Measurements from ENCODE around the gene BICC1.
A peak's percentile ranks its signal among the peaks of the same experiment; 100 is the strongest.
"Not testable (repeated sequence)": the region's sequence is repeated elsewhere in the genome, so short reads cannot be mapped to it uniquely, and the experiment has no call there.

The BICC1 gene

GRCh38 chr10:58567652-58568051, 55.0 kb downstream of the BICC1 start:
- no peak for DNase-seq

GRCh38 chr10:58568428-58568935, 55.8 kb downstream of the BICC1 start:
- no peak for DNase-seq

DNA sequence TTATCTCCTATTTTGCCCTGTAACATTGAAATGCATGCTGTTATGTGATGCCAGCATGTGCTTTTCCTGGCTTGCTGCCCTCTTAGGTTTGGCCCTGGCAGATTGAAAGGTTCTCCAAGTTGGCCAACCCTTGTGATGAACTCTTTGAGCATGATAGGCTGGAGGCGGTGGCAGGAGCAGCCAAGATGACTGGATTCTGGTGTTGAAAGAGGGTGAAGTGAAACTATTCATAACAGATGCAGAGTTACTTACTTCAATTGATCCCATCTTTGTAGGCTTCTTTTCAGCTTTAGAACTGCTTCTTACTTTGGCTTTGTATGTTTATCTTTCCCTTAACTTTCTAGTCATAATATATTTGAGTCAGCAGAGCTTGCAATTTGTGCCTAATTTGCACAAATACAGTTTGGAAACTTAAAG, 57.6 kb downstream of the BICC1 start:
- DNase-seq: peak; percentile 39

- DNase-seq: no peak
These were observed 58.3 kb downstream of the BICC1 start for GRCh38 chr10:58570979-58571378.

- DNase-seq: no peak
These were observed 60.5 kb downstream of the BICC1 start for GRCh38 chr10:58573144-58573543.

- no peak for DNase-seq
These were observed 61.4 kb downstream of the BICC1 start for GRCh38 chr10:58574058-58574457.

GRCh38 chr10:58575491-58575890, 62.8 kb downstream of the BICC1 start:
- no peak for DNase-seq

GRCh38 chr10:58576751-58577436, 64.2 kb downstream of the BICC1 start:
- DNase-seq: peak; percentile 1

GRCh38 chr10:58577437-58577777, 64.7 kb downstream of the BICC1 start:
- no peak for DNase-seq

- DNase-seq: no peak
These were observed 65.7 kb downstream of the BICC1 start for GRCh38 chr10:58578366-58578765.

- DNase-seq: no peak
These were observed 66.5 kb downstream of the BICC1 start for GRCh38 chr10:58579011-58579655.

GRCh38 chr10:58582045-58582444, 69.4 kb downstream of the BICC1 start:
- no peak for DNase-seq

DNA sequence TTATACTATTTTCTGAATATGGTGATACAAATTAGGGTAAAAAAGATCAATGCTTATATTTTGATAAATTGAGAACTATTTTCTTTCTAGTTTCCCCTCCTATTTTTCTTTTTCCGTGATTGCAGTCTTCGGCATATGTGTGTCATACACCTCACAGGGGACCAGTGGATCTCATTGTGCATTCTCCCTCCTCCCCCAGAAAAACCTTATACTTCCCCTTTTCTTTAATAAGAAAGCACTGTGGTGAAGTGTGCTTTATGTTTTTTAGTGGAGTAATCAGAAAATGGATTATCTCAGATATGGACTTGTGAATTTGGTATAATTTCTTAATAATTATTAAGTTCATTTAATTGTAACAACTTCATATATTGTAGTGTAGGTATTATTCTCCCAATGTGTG, 72.8 kb downstream of the BICC1 start:
- no peak for DNase-seq

DNA sequence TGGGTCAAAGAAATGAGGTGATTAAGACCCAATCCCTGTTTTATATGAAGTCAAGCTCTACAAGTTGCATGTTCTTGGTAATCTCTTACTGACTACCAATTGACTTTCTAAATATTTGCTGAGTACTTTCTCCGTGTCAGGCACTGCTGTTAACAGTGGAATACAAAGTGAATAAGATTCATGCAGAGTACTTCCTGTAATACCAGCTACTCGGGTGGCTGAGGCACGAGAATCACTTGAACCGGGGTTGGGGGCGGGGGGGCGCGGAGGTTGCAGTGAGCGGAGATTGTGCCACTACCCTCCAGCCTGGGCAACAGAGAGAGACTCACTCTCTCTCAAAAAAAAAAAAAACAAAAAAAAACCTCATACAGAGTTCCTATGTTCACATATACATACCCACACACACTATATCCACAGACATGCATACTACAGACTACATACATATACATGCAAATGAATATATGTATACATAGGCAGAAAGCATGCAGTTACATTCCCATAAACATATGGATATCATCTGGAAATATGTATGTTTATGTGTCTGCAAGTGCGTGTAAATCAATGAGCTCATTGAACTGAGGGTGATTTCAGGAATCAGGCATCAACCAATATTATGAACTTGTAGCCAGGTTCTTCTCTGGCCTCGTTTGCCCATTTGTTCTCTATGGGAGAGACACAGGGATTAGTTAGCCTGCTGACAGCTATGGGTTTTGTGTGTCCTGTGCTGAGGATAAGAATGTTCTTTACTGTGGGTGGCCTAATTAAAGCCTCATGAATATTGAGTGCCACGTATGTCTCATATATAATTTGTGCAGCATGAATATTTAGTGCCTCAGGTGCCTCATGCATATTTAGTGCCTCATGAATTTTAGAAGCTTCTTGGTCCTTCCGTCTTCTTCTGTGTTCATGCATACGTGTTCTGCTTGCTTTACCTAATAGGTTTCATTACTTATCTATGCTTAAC, 73.9 kb downstream of the BICC1 start:
- no peak for DNase-seq

- no peak for DNase-seq
These were observed 75.0 kb downstream of the BICC1 start for GRCh38 chr10:58587676-58588075.

- DNase-seq: no peak
These were observed 76.1 kb downstream of the BICC1 start for GRCh38 chr10:58588673-58589265.

DNA sequence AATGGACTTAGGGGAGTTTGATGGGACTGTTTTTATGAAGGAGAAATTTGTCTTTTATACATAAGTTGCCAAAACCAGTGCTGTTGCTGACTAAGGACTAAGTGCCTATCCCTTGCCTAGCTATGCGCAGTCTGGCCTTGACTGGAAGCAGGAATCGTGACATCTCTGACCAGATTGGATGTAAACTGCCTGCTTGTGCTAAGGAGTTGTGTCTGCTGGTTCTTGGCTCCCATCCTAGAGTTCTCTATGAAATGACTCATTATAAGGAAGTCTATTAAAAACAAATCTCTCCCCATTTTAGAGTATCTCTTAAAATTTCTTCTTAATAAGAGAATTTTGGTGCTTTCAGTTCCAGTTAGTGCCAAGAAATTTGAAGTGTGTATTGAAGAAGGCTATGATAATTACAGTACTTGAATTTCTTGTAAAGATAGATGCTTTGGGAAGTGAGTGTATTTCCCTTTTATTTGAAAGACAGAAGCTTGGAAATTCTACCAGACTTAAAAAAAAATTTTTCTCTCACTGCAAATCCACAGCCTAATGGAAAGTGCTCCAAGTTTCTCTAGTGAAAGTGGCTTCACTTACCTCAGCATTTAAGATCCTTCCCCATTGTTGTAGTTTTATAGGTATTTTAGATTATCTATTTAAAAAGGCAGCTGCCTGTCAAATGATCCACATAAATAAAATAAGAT, 77.6 kb downstream of the BICC1 start:
- peak; percentile 58 for DNase-seq

DNA sequence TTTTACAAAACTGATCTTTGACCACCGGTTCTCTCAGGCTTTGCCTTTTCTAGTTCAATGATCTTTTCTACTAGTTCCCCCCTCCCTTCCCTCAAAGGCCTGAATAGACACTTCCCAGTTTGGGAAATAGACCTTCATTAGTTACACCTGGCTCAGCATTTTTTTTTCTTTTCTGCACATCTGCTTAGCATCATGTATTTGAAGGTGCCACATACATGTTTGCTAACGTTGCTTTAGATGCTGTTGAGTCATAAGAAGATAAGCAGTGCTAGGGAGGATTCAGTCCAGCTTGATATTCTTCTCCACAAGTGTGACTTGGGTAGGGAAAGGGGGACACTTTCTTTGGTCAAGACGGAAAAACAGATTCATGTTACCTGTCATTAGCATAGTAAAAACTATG, 78.3 kb downstream of the BICC1 start:
- no peak for DNase-seq

GRCh38 chr10:58593008-58593407, 80.3 kb downstream of the BICC1 start:
- DNase-seq: no peak

DNA sequence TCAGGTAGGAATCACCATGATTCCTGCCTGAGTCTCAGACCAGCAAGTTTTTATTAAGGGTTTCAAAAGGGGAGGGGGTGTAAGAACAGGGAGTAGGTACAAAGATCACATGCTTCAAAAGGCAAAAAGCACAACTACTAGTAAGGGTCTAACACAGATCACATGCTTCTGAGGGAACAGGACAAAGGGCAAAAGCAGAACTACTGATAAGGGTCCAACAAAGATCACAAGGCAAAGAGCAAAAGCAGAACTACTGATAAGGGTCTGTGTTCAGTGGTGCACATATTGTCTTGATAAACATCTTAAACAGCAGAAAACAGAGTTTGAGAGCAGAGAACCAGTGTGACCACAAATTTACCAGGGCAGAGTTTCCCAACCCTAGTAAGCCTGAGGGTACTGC, 84.5 kb downstream of the BICC1 start:
- not testable (repeated sequence) for DNase-seq

DNA sequence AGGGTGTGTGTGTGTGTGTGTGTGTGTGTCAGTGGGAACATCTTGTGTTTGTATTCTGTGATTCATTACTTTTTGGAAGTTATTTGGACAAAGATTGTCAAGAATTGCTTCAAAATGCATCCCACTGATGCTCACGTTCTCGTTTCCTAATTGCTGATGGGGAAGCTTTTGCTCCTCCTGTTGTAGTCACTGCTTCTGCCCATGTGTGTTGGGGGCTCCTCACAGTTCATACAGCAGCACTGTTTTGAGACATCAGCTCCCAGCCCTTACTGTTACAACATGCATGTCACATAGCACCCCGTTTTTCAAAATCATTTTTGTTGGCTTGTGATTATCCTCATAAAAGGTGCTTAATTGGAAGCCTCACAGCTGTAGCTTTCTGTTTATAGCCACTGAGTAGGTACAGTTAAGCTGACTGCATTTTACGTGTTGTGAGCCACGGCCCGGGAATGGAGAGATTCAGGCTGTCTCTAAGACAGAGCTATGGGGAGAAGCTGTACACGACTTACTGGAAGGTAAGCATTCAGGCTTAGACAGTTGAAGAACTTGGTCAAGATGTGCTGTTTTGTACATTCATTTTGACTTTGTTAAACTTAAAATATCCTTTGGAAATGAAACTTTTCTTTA, 87.4 kb downstream of the BICC1 start:
- no peak for DNase-seq

GRCh38 chr10:58608351-58608750, 95.7 kb downstream of the BICC1 start:
- no peak for DNase-seq

All from NCI-H446 treated with DMSO at 0.1 percent for 48 hours (cell line).